ENCODE data around the gene KCNG2.

KCNG2 gene

GRCh38 chr18:79912994-79913831, 115.5 kb downstream of the KCNG2 start:
- no peak for DNase-seq

- no peak for DNase-seq
Measured at GRCh38 chr18:79914614-79915160, 116.9 kb downstream of the KCNG2 start.

DNA sequence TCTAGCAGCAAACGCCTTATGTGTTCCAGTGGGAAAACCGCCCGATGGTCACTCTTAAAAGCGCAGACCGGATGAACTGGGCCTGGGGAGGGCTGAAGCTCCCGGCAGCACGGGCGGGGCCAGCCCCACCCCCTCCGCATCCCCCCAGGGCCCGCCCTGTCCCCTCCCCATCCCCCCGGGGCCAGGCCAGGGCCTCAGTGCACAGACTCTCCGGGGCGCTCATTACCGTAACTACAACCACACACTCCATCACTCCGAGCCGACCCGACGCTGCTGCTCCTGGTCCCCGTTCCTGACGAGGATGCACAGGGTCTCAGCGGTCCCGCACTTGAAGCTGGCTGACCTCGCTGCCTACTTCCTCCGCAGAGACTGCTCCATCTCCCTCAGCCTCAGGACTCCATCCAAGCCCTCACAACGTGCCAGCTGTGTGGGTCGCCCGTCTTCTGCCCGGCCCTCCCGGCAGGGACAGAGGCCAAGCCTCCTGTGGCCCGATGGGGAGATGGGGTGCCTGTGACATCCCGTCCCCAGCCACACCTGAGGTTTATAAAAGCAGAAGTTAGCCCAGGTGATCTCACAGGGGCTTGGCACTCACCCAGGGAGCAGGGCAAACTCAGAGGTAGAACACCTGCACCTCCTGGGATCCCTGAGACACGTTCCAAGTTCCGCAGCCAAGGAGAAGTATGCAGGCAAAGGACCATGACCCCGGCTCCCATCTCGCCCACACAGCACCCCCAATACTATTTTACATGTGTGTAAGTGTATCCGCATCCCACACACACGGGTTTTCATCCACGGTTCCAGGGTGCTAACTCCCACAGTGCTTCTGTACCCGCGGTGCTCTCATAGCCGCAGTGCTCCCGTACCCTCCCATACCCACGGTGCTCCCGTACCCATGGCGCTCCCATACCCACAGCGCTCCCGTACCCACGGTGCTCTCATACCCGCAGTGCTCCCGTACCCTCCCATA, 117.7 kb downstream of the KCNG2 start:
- DNase-seq: no peak

DNA sequence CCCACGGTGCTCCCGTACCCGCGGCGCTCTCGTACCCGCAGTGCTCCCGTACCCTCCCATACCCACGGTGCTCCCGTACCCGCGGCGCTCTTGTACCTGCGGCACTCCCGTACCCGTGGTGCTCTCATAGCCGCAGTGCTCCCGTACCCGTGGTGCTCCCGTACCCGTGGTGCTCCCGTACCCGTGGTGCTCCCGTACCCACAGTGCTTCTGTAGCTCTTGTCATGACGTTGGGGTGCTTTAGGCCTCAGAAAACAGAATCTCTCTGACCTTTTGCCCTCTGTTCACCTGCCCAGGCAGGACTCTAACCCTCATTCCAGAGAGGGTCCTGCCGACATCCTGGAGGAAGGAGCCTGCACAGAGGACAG, 118.4 kb downstream of the KCNG2 start:
- no peak for DNase-seq

- no peak for DNase-seq
Measured at GRCh38 chr18:79916546-79917168, 118.9 kb downstream of the KCNG2 start.

GRCh38 chr18:79917169-79917852, 119.6 kb downstream of the KCNG2 start:
- no peak for DNase-seq

GRCh38 chr18:79917853-79918614, 120.3 kb downstream of the KCNG2 start:
- DNase-seq: no peak

- DNase-seq: no peak
Measured at GRCh38 chr18:79918615-79919011, 120.9 kb downstream of the KCNG2 start.

DNA sequence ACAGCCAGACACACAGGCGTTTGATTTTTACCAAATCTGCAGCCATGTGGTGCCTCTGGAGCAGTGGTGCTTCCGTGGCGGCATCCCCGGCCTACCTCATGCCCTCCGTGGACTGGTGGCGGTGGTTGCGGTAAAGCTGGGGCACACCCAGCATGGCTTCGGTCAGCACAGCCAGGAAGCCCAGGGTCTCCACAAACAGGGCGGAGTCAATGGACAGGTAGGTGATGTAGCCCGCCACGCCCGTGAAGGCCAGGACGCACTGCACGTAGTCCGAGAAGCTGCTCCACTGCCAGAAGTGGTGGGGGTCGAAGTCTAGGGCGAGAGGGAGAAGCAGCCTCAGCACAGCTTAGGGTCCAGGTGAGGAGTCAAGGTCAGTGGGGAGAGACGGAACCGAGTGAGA, 121.4 kb downstream of the KCNG2 start:
- DNase-seq: no peak

DNA sequence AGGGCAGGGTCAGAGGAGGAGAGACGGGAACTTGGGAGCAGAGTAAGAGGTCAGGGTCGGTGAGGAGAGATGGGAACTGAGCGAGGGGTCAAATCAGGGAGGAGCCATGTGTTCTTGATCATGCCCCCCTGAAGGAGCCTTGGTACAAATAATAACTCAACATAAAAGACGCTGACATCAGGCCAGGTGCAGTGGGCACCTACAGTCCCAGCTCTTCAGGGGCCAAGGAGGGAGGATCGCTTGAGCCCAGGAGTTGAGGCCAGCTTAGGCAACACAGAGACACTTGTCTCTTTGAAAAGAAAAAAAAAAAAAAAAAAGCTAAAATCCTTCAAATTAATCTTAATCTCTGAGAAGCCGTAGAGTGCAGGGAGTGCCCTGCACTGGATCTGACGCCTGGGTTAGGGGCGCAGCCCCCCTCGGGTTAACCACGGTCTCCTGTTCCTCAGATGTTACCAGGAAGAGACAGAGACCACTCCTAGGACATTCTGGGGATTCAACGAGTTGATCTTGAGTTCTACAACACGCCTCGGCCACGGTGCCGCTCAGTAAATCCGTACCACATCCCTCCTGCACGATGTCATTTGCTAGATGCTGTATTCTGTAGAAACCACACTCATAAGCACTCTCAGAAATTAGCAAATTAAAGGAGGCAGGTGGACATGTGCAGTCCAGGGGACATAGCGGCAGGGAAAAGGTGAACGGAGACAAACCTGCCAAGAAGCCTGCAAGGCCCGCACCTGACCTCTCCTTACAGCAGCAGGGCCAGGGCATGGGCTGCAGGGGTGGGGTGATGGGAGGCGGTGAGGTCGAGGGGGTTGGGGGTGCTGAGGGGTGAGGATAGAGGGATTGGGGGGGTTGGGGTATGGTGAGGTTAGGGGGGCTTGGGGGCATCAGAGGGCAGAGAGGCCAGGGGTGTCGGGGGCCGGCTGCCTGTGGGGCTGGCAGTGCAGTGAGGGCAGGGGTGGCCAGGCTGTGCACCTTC, 124.5 kb downstream of the KCNG2 start:
- no peak for DNase-seq

- no peak for DNase-seq
Measured at GRCh38 chr18:79922971-79923411, 125.3 kb downstream of the KCNG2 start.

DNA sequence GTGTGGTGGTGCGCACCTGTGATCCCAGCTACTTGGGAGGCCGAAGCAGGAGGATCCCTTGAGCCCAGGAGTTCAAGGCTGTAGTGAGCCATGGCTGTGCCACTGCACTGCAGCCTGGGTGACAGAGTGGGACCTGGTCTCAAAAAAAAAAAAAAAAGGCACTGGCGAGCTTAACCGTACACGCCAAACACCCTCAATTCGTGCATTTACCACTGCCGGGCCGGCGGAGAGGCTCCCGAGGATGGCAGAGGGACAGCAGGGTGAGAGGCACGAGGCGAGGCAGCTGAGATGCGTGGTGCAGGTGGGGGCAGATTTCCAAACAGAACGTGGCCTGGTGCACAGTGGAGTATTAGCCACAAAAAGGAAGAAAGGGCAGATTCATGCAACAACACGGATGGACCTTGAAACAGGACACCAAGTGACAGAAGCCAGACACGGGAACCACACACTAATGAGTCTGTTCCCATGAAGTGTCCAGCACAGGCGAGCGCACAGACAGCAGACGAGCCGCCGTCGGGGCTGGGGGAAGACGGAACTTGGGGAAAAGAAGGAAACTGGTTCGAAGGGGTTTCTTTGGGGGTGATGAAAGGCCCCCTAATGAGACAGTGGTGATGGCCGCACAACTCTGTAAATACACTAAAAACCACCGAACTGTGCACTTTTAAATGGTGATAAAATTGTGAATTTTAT, 126.3 kb downstream of the KCNG2 start:
- DNase-seq: no peak

- no peak for DNase-seq
Measured at GRCh38 chr18:79924814-79925731, 127.3 kb downstream of the KCNG2 start.

DNA sequence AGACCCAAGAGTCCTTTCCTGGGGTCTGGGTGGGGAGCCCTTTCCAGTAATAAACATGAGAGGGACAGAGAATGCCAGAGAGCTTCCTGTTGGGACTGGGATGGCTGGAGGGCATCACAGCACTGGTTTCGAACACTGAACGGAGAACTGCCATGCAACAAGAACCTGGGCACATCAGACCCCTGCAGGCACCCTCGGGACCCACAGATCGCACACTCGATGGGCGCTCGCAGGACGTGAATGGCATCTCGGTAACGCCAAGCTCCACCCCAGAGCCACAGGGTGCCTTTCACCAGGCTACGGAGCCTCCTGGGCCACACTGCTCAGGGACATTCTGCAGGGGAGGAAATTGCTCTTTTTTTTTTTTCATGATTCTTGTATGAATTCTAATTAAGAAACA, 128.6 kb downstream of the KCNG2 start:
- no peak for DNase-seq

- DNase-seq: no peak
Measured at GRCh38 chr18:79926715-79927606, 129.2 kb downstream of the KCNG2 start.

DNA sequence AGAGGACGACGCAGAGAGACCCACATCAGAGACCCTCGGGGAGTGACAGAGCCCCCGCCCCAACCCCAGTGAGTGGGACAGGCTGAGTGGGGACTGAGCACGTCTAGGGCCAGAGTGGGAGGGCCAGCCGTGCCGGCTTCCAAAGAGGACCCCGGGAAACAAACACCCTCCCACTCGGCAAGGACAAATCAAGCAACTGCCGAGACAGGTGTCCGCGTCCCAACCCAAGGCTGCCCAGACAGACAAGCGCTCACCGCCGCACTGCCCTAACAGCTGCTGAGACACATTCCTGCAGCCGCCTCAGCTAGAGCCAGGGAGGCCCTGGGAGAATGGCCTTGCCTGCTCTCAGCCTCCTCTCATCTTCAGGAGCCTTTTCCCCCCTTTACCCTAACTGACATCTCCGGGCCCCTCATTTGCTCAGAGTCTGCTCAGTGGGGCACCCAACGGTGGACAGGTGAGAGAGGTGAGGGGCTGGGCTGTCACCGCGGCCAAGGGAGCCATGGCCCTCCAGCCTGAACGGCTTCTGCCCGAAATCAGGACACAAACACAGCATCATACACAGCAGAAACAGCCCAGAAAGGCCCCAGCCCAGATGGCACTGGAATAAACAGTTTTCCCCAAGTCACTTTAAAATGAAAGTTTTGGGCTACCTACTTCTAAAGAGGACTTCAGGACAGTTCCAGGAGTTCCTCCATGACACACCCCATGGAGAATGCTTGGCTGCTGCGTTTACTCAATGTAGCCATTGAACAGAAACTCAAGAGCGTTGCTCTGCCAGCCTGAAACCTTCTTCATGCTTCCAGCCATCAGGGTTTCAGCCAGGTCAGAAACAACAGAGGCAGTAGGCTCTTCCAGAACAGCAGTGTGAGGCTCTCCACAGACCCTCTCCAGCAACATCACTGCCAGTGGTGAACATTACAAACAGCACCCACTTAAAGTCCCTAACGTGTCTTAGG, 130.1 kb downstream of the KCNG2 start:
- DNase-seq: no peak
